Liver (tissue), 3 donors: Measurements from ENCODE around the gene AGL.

ENCODE experiments used
- ATF3 ChIP-seq: IDR thresholded peaks from 2 replicates; pipeline ENCODE4 v1.6.1; 2016; ENCODE audit warnings: antibody characterized with exemption
- CTCF ChIP-seq: fragments of 150-350 bp; IDR thresholded peaks from 2 replicates; pipeline ENCODE4 v1.5.1; 2017; ENCODE audit warnings: improper control_type of control experiment, low read depth, low read length; ENCODE audit not compliant: missing input control
- JUND ChIP-seq, 2 donors: IDR thresholded peaks; 2 replicates each; pipeline ENCODE4 v1.6.1; 2016; ENCODE audit warnings: antibody characterized with exemption in 2 of 2
- NR2F2 ChIP-seq: IDR thresholded peaks from 2 replicates; pipeline ENCODE4 v1.6.1; 2016; ENCODE audit warnings: antibody characterized with exemption
- RAD21 ChIP-seq, 2 donors: IDR thresholded peaks; 2 replicates each; pipeline ENCODE4 v1.6.1; 2016; ENCODE audit warnings: antibody characterized with exemption in 2 of 2, mild to moderate bottlenecking in 2 of 2
- REST ChIP-seq: IDR thresholded peaks from 2 replicates; pipeline ENCODE4 v1.6.1; 2016; ENCODE audit warnings: antibody characterized with exemption, mild to moderate bottlenecking
- RXRA ChIP-seq, 2 donors: IDR thresholded peaks; 2 replicates each; pipeline ENCODE4 v1.6.1; 2017 to 2018; ENCODE audit warnings: antibody characterized with exemption in 2 of 2, mild to moderate bottlenecking in 1 of 2
- SP1 ChIP-seq: IDR thresholded peaks from 2 replicates; pipeline ENCODE4 v1.6.1; 2018; ENCODE audit warnings: antibody characterized with exemption, mild to moderate bottlenecking
- TAF1 ChIP-seq: conservative IDR thresholded peaks from 2 replicates; pipeline ENCODE4 v1.6.1; 2016; ENCODE audit warnings: antibody characterized with exemption, mild to moderate bottlenecking
- YY1 ChIP-seq: IDR thresholded peaks from 2 replicates; pipeline ENCODE4 v1.6.1; 2016; ENCODE audit warnings: antibody characterized with exemption, mild to moderate bottlenecking
- ZBTB33 ChIP-seq: IDR thresholded peaks from 2 replicates; pipeline ENCODE4 v1.6.1; 2016; ENCODE audit warnings: antibody characterized with exemption
- donor health status: healthy.
- donor health status: healthy.

GRCh38 chr1:99917214-99917613 lies 67.1 kb downstream of the AGL start:
- TF ChIP-seq CTCF (no peak), TAF1 (no peak), ZBTB33 (no peak), RXRA (IDR thresholded peaks at IDR 0.05) (no peak), NR2F2 (no peak), SP1 (no peak), RAD21 (IDR thresholded peaks at IDR 0.05) (no peak), JUND (IDR thresholded peaks at IDR 0.05) (no peak), ATF3 (no peak), YY1 (no peak), REST (no peak)
